Fibroblast of lung (primary cell): ENCODE measurements around the gene PPP2R5C. TPM values are rescaled to one million over a fixed set of nuclear protein-coding genes. Genes with fewer than 3 reads are reported as not detected.

Experiments
- DNase-seq, 2 donors: peaks; one replicate each; pipeline versions ENCODE4 v3.0.0 to v3.0.0-alpha.2; 2010; ENCODE audit warnings: low read depth in 2 of 2
- H2AFZ ChIP-seq: 2 replicates; pipeline ENCODE4 v1.5.1; 2012; ENCODE audit warnings: low read length, control low read depth, inconsistent platforms
- H3K27ac ChIP-seq: 2 replicates; pipeline ENCODE4 v1.5.1; 2011; ENCODE audit warnings: low read length, control low read depth; ENCODE audit not compliant: insufficient read depth
- H3K27me3 ChIP-seq: 2 replicates; pipeline ENCODE4 v1.5.1; 2011; ENCODE audit warnings: mild to moderate bottlenecking, low read length; ENCODE audit not compliant: control insufficient read depth, insufficient read depth
- H3K36me3 ChIP-seq: 2 replicates; pipeline ENCODE4 v1.5.1; 2011; ENCODE audit warnings: low read length; ENCODE audit not compliant: control insufficient read depth, insufficient read depth
- H3K4me1 ChIP-seq: 2 replicates; pipeline ENCODE4 v1.5.1; 2011; ENCODE audit warnings: low read length; ENCODE audit not compliant: control insufficient read depth, insufficient read depth; ENCODE audit errors: extremely low read depth
- H3K4me2 ChIP-seq: 2 replicates; pipeline ENCODE4 v1.5.1; 2011; ENCODE audit warnings: low read length, control low read depth; ENCODE audit not compliant: insufficient read depth; ENCODE audit errors: extremely low read depth
- H3K4me3 ChIP-seq, 4 experiments: fragments of 200-600 bp in 1 of 4; sonication (generic) in 1 of 4; replicated peaks in 1 of 4; 2 replicates each; pipeline ENCODE4 v1.5.1; 2011 to 2016; ENCODE audit warnings: low read length in 4 of 4, low read depth in 3 of 4, mild to moderate bottlenecking in 3 of 4, control low read depth in 2 of 4, inconsistent platforms in 1 of 4, mixed read lengths in 1 of 4; ENCODE audit not compliant: insufficient read depth in 1 of 4; ENCODE audit errors: control extremely low read depth in 1 of 4
- H3K79me2 ChIP-seq: 2 replicates; pipeline ENCODE4 v1.5.1; 2012; ENCODE audit warnings: mild to moderate bottlenecking, low read length, inconsistent platforms; ENCODE audit not compliant: control insufficient read depth, insufficient read depth
- H3K9ac ChIP-seq: 2 replicates; pipeline ENCODE4 v1.5.1; 2011; ENCODE audit warnings: mild to moderate bottlenecking, low read length, control low read depth; ENCODE audit not compliant: insufficient read depth
- H3K9me3 ChIP-seq: 2 replicates; pipeline ENCODE4 v1.5.1; 2012; ENCODE audit warnings: low read depth, low read length; ENCODE audit not compliant: control insufficient read depth, insufficient read depth
- H4K20me1 ChIP-seq: 2 replicates; pipeline ENCODE4 v1.5.1; 2011; ENCODE audit warnings: low read length; ENCODE audit not compliant: control insufficient read depth, insufficient read depth; ENCODE audit errors: extremely low read depth
- EZH2 ChIP-seq: IDR thresholded peaks from 2 replicates; pipeline ENCODE4 v1.5.1; 2012; ENCODE audit warnings: low read length, control low read depth, mild to moderate bottlenecking; ENCODE audit errors: missing control alignments
- polyA plus RNA-seq, 2 donors: library from polyadenylated mRNA; depleted of rRNA in 1 of 2; stranded (reverse) in 1 of 2; unstranded in 1 of 2; fragments of >200 nt; gene quantifications; 2 replicates each; pipeline ENCODE4 v1.2.1, GENCODE V29; 2011 to 2012; ENCODE audit warnings: missing spikeins in 1 of 2
- total RNA-seq: library from RNA; depleted of rRNA; stranded (reverse); fragments of >200 nt; gene quantifications from 2 replicates; pipeline ENCODE4 v1.2.1, GENCODE V29; 2014
- TF ChIP-seq, protein P1 (sequence below), 2 donors: IDR thresholded peaks in 1 of 2; conservative IDR thresholded peaks in 1 of 2; 1 replicate in 1 of 2; 2 replicates in 1 of 2; pipeline ENCODE4 v1.5.1; 2011 to 2012; ENCODE audit warnings: low read length in 2 of 2, control low read depth in 1 of 2, inconsistent platforms in 1 of 2, low read depth in 1 of 2, mild to moderate bottlenecking in 1 of 2

PPP2R5C gene
- total and polyA plus RNA-seq, 2 donors (not counting 1 experiment from before 2014, with no cell fraction given): 86.0 to 116 TPM

DNA sequence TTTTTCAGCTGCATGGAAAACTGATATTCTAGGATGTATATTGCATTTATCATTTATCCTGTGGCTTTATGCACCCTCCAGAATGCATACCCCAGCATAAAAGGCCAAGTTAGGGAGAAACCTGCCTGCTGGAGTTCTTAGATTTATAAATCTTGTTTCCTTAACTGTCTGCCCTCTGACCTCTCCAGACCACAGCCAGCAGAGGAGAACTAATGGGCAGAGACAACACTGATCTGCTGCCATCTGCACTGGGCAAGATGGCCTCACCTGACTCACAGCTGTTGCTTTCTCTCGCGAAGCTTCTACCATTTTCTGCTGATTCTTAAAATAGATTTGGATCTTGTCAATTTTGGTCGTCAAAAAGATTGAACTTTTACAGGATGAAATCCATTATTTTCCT, 65.8 kb downstream of the PPP2R5C start:
- H3K4me1 ChIP-seq: peaks cover 12% of the 10 kb centered on the region
- H2AFZ ChIP-seq: no peak overlapping the region
- TF ChIP-seq, protein P1, sequence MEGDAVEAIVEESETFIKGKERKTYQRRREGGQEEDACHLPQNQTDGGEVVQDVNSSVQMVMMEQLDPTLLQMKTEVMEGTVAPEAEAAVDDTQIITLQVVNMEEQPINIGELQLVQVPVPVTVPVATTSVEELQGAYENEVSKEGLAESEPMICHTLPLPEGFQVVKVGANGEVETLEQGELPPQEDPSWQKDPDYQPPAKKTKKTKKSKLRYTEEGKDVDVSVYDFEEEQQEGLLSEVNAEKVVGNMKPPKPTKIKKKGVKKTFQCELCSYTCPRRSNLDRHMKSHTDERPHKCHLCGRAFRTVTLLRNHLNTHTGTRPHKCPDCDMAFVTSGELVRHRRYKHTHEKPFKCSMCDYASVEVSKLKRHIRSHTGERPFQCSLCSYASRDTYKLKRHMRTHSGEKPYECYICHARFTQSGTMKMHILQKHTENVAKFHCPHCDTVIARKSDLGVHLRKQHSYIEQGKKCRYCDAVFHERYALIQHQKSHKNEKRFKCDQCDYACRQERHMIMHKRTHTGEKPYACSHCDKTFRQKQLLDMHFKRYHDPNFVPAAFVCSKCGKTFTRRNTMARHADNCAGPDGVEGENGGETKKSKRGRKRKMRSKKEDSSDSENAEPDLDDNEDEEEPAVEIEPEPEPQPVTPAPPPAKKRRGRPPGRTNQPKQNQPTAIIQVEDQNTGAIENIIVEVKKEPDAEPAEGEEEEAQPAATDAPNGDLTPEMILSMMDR (conservative IDR thresholded peaks at IDR 0.05 in 1 of 2, IDR thresholded peaks at IDR 0.05 in 1 of 2; ENCODE audit: low read depth in 1 of 2, low read length in 2 of 2): no peak
- no peak for TF ChIP-seq EZH2
- H4K20me1 ChIP-seq: peaks cover 3% of the 10 kb centered on the region
- H3K27me3 ChIP-seq: no peaks in the 10 kb centered on the region
- H3K4me2 ChIP-seq: no peak overlapping the region
- H3K9me3 ChIP-seq: no peaks in the 10 kb centered on the region
- peaks cover 80% of the 10 kb centered on the region for H3K79me2 ChIP-seq
- no peak overlapping the region for H3K27ac ChIP-seq
- no peak overlapping the region for H3K9ac ChIP-seq
- no peak overlapping the region for H3K4me3 ChIP-seq
- H3K36me3 ChIP-seq: peaks cover 3% of the 10 kb centered on the region
- DNase-seq: peak in 1 of 2 donors; percentile 28

DNA sequence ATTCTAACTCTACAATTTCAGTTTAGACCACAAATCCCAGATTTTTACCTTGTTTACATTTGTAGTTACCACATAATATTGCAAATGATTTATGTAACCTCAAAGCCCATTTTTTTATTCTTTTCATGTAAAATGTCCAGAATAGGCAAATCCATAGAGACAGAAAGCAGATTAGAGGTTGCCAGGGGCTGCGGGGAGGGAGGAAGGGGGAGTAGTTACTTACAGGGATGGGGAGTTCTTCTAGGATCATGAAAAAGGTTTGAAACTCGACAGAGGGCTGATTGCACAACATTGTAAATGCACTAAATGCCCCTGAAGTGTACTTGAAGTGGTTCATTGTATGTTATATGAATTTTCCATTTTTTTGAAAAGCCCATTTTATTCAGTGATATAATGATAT, 66.5 kb downstream of the PPP2R5C start:
- H4K20me1 ChIP-seq: peaks cover 3% of the 10 kb centered on the region
- no peak overlapping the region for H3K27ac ChIP-seq
- TF ChIP-seq, protein P1 (conservative IDR thresholded peaks at IDR 0.05 in 1 of 2, IDR thresholded peaks at IDR 0.05 in 1 of 2; ENCODE audit: low read depth in 1 of 2, low read length in 2 of 2): no peak
- TF ChIP-seq EZH2: no peak

DNA sequence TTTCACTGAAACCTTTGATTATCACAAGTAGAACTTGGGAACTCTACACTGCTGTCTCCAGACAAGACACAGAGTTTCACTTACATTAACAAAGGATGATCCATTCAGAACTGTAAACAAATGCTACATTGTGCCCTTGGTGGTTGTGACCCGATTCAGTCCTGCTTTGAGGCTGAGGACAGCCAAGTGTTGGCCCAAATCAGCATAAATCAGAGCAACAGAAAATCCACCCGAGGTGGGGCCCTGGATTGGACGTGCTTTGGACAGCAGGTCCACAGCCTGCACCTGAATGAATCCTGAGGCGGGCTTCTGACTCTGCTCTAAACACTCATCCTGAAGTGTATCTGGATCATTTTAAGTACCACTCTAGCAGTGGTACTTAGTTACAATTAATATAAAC, 68.8 kb downstream of the PPP2R5C start:
- Histone ChIP-seq H3K27ac (no peak overlapping the region), H4K20me1 (peaks cover 3% of the 10 kb centered on the region)

More for the DNA sequence above, 66.5 kb downstream of the PPP2R5C start:
- H2AFZ ChIP-seq: no peak overlapping the region
- H3K4me3 ChIP-seq: no peak overlapping the region
- H3K4me1 ChIP-seq: peaks cover 12% of the 10 kb centered on the region
- H3K27me3 ChIP-seq: no peaks in the 10 kb centered on the region
- H3K9ac ChIP-seq: no peak overlapping the region
- no peak overlapping the region for H3K4me2 ChIP-seq
- H3K36me3 ChIP-seq: peaks cover 3% of the 10 kb centered on the region
- H3K79me2 ChIP-seq: peaks cover 84% of the 10 kb centered on the region
- peak in 1 of 2 donors; percentile 72 for DNase-seq
- H3K9me3 ChIP-seq: no peaks in the 10 kb centered on the region

More for the DNA sequence above, 68.8 kb downstream of the PPP2R5C start:
- H3K4me3 ChIP-seq: no peak overlapping the region
- H3K4me2 ChIP-seq: no peak overlapping the region
- no peaks in the 10 kb centered on the region for H3K9me3 ChIP-seq
- H3K79me2 ChIP-seq: peaks cover 87% of the 10 kb centered on the region
- peaks cover 3% of the 10 kb centered on the region for H3K36me3 ChIP-seq
- TF ChIP-seq, protein P1 (conservative IDR thresholded peaks at IDR 0.05 in 1 of 2, IDR thresholded peaks at IDR 0.05 in 1 of 2; ENCODE audit: low read depth in 1 of 2, low read length in 2 of 2): no peak
- no peak for TF ChIP-seq EZH2
- no peaks in the 10 kb centered on the region for H3K27me3 ChIP-seq
- DNase-seq: no peak
- H2AFZ ChIP-seq: no peak overlapping the region
- H3K4me1 ChIP-seq: peaks cover 11% of the 10 kb centered on the region
- H3K9ac ChIP-seq: no peak overlapping the region
